Inflammatory macrophage treated with lipopolysaccharide for 1 hour (primary cell): Measurements from ENCODE around the gene C1D.
"Not testable (repeated sequence)": the region's sequence is repeated elsewhere in the genome, so short reads cannot be mapped to it uniquely, and the experiment has no call there.

Experiments used
- DNase-seq, 2 donors: peaks; one replicate each; pipeline ENCODE4 v3.0.0-alpha.2; 2020 to 2022

C1D gene

DNA sequence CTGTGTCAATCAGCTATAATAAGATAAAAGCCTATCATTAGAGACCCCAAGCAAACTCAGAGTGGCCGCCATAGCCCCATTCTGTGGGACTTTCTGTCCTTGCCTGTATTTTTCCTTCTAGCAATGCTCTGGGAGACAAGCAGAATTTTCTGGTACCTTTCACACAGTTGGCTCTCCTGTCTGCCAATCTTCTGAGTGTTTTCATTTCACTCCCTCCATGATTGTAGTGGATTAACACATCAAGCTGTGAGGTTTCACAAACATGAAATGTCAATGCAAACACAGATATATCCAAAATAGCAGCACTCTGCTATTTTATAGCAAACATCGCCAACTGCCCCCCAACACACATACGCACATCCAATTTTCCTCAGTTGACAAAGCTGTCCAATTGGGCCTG is 64.9 kb downstream of the C1D start:
- no peak for DNase-seq

GRCh38 chr2:67997528-67997900 is 65.3 kb downstream of the C1D start:
- DNase-seq = no peak

- DNase-seq = no peak
Measured at GRCh38 chr2:67996772-67997527, 65.9 kb downstream of the C1D start.

- no peak for DNase-seq
Measured at GRCh38 chr2:67994716-67995115, 68.1 kb downstream of the C1D start.

DNA sequence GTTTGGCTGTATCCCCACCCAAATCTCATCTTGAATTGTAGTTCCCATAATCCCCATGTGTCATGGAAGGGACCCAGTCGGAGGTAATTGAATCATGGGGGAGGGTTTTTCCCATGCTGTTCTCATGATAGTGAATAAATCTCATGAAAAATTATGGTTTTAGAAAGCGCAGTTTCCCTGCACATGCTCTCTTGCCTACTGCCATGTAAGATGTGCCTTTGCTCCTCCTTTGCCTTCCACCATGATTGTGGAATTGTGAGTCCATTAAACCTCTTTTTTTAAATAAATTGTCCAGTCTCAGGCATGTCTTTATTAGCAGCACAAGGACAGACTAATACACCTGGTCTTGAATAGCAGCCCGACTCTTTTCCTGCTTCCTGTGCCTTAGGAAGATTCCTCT is 68.7 kb downstream of the C1D start:
- not testable (repeated sequence) for DNase-seq

GRCh38 chr2:67993329-67993728 is 69.5 kb downstream of the C1D start:
- no peak for DNase-seq

- no peak for DNase-seq
Measured at GRCh38 chr2:67991456-67991855, 71.3 kb downstream of the C1D start.
